Stomach (tissue), 9 donors: ENCODE results near the gene ARHGAP33. TPM values are rescaled to one million over a fixed set of nuclear protein-coding genes. Genes with fewer than 3 reads are reported as not detected.
"Not testable (repeated sequence)": the region's sequence is repeated elsewhere in the genome, so short reads cannot be mapped to it uniquely, and the experiment has no call there.

Experiments
- DNase-seq, 2 donors: peaks; one replicate each; pipeline versions ENCODE4 v3.0.0 to v3.0.0-alpha.2; 2013 to 2019
- H3K27ac ChIP-seq, 5 donors: fragments of 200-600 bp in 4 of 5; sonication (generic) in 4 of 5; one replicate each; pipeline ENCODE4 v1.5.1; 2013 to 2019; ENCODE audit warnings: mild to moderate bottlenecking in 1 of 5, moderate library complexity in 1 of 5
- H3K27me3 ChIP-seq, 3 donors: fragments of 200-600 bp; sonication (generic); one replicate each; pipeline ENCODE4 v1.5.1; 2017 to 2019; ENCODE audit warnings: mixed run types in 1 of 3
- H3K36me3 ChIP-seq, 4 donors: fragments of 200-600 bp; sonication (generic); 1 replicate in 3 of 4; 2 replicates in 1 of 4; pipeline ENCODE4 v1.5.1; 2016 to 2019
- H3K4me1 ChIP-seq, 4 donors: fragments of 200-600 bp; sonication (generic); one replicate each; pipeline ENCODE4 v1.5.1; 2016 to 2019
- H3K4me3 ChIP-seq, 4 donors: fragments of 200-600 bp; sonication (generic) in 3 of 4; one replicate each; pipeline ENCODE4 v1.5.1; 2016 to 2019; ENCODE audit warnings: mild to moderate bottlenecking in 1 of 4
- H3K9me3 ChIP-seq, 4 donors: fragments of 200-600 bp; sonication (generic); one replicate each; pipeline ENCODE4 v1.5.1; 2016 to 2019
- CTCF ChIP-seq, 7 experiments: fragments of 450-650 bp in 4 of 7; fragments of 200-600 bp in 3 of 7; sonication (generic) in 3 of 7; IDR thresholded peaks; one replicate each; pipeline ENCODE4 v1.5.1; 2016 to 2019; ENCODE audit warnings: antibody characterized with exemption in 7 of 7, control low read depth in 2 of 7, mild to moderate bottlenecking in 1 of 7
- EP300 ChIP-seq: sonication (generic); formaldehyde crosslinking; IDR thresholded peaks from one replicate; pipeline ENCODE4 v1.6.1; 2017; ENCODE audit warnings: antibody characterized with exemption
- POLR2A ChIP-seq, 4 donors: fragments of 450-650 bp; IDR thresholded peaks; one replicate each; pipeline ENCODE4 v1.6.1; 2016; ENCODE audit warnings: antibody characterized with exemption in 4 of 4, control low read depth in 2 of 4, mild to moderate bottlenecking in 1 of 4, moderate library complexity in 1 of 4
- POLR2AphosphoS5 ChIP-seq, 3 donors: sonication (generic); formaldehyde crosslinking; IDR thresholded peaks; one replicate each; pipeline ENCODE4 v1.6.1; 2016; ENCODE audit warnings: antibody characterized with exemption in 3 of 3
- WGBS, 5 donors: extraction: QIAGEN DNeasy Blood & Tissue Kit in 3 of 5; methylation state at CpG; one replicate each; pipeline versions ENCODE4 v1.1.5 to v1.1.7; 2013 to 2018; 5-methylcytosine and 5-hydroxymethylcytosine counted together
- intact Hi-C: fragments of 100-400 bp; cut with DNase I; formaldehyde crosslinking; loops from one replicate; pipeline ENCODE4 v1.15.1; 2023; ENCODE audit warnings: low total_unique reads
- polyA plus RNA-seq, 3 donors: library from polyadenylated mRNA; stranded (reverse); fragments of 200-250 nt; gene quantifications; one replicate each; pipeline ENCODE4 v1.2.3, GENCODE V29; 2013
- total RNA-seq, 5 donors: library from RNA; depleted of rRNA; stranded (reverse); fragments of >200 nt; gene quantifications; one replicate each; pipeline versions ENCODE4 v1.1.0 to v1.2.3, GENCODE V29; 2014 to 2016
- donor health status: healthy with polysubstance abuse.
- donor health status: Bipolar disorder and iron deficiency.
- donor health status: healthy.

ARHGAP33 gene
- total and polyA plus RNA-seq, 8 donors = 1.4 to 73.6 (median 12.2) TPM

- Histone ChIP-seq H3K27me3 (peaks cover 0 to 71% (median 30%) of the 10 kb centered on the region in 3 donors), H3K27ac (no peak overlapping the region), H3K36me3 (no peaks in the 10 kb centered on the region), H3K4me1 (no peaks in the 10 kb centered on the region), H3K4me3 (no peak overlapping the region), H3K9me3 (peaks cover 0 to 11% (median 10%) of the 10 kb centered on the region in 4 donors)
- no peak for DNase-seq
- intact Hi-C loops = no loop called here
- no peak for TF ChIP-seq CTCF (IDR thresholded peaks at IDR 0.05)
- no peak for TF ChIP-seq POLR2A (IDR thresholded peaks at IDR 0.05)
- no peak for TF ChIP-seq POLR2AphosphoS5 (IDR thresholded peaks at IDR 0.05)
- TF ChIP-seq EP300 = no peak
- 53 to 62% (median 59%) methylated on average over 7 of the region's 7 CpGs for WGBS, 5 donors
Observed at GRCh38 chr19:35833972-35834371, 58.6 kb downstream of the ARHGAP33 start.

- H3K36me3 ChIP-seq, intact Hi-C loops, DNase-seq, H3K27ac ChIP-seq, H3K4me3 ChIP-seq, H3K4me1 ChIP-seq: not testable (repeated sequence)
- 48 to 64% (median 54%) methylated on average over 11 of the region's 11 CpGs for WGBS, 5 donors
- H3K9me3 ChIP-seq = peaks cover 0 to 15% (median 14%) of the 10 kb centered on the region in 4 donors
- peaks cover 0 to 54% (median 28%) of the 10 kb centered on the region in 3 donors for H3K27me3 ChIP-seq
Observed at GRCh38 chr19:35836096-35836495, 60.7 kb downstream of the ARHGAP33 start.

Other genes starting within 250 kb of the ARHGAP33 start
- not detected for gene SBSN, start 247.3 kb upstream of the ARHGAP33 start, total RNA-seq
- 10 to 100 TPM in 1 of 3 donors, 1 to 10 TPM in 1, not detected in 1; 1.1 to 29.2 TPM for gene SBSN, start 247.3 kb upstream of the ARHGAP33 start, polyA plus RNA-seq
- not detected for gene GAPDHS, start 242.1 kb upstream of the ARHGAP33 start, total RNA-seq
- gene GAPDHS, start 242.1 kb upstream of the ARHGAP33 start, polyA plus RNA-seq = not detected
- 100 to 1,000 TPM in 1 of 5 donors, 10 to 100 TPM in 3, 1 to 10 TPM in 1; 7.0 to 121 (median 57.6) TPM for gene TMEM147, start 229.9 kb upstream of the ARHGAP33 start, total RNA-seq
- gene TMEM147, start 229.9 kb upstream of the ARHGAP33 start, polyA plus RNA-seq = 100 to 1,000 TPM in 1 of 3 donors, 10 to 100 TPM in 2; 63.4 to 131 (median 77.4) TPM
- gene ATP4A, start 211.9 kb upstream of the ARHGAP33 start, total RNA-seq = 100 to 1,000 TPM in 4 of 5 donors, 1 to 10 TPM in 1; 9.8 to 890 (median 236) TPM
- gene ATP4A, start 211.9 kb upstream of the ARHGAP33 start, polyA plus RNA-seq = 100 to 1,000 TPM; 257 to 357 (median 345) TPM
- not detected for gene PMIS2, start 189.4 kb upstream of the ARHGAP33 start, total RNA-seq
- not detected for gene PMIS2, start 189.4 kb upstream of the ARHGAP33 start, polyA plus RNA-seq
- gene HAUS5, start 162.8 kb upstream of the ARHGAP33 start, total RNA-seq = 10 to 100 TPM in 1 of 5 donors, 1 to 10 TPM in 4; 4.1 to 23.2 (median 4.9) TPM
- 10 to 100 TPM in 1 of 3 donors, 1 to 10 TPM in 2; 4.4 to 17.0 (median 5.6) TPM for gene HAUS5, start 162.8 kb upstream of the ARHGAP33 start, polyA plus RNA-seq
- gene RBM42, start 146.5 kb upstream of the ARHGAP33 start, total RNA-seq = 100 to 1,000 TPM in 1 of 5 donors, 10 to 100 TPM in 4; 26.6 to 133 (median 46.9) TPM
- gene RBM42, start 146.5 kb upstream of the ARHGAP33 start, polyA plus RNA-seq = 10 to 100 TPM; 56.5 to 60.8 (median 58.6) TPM
- gene ETV2, start 133.8 kb upstream of the ARHGAP33 start, total RNA-seq = 10 to 100 TPM in 1 of 5 donors, under 1 TPM in 1, not detected in 3; 0.55 to 11.7 TPM
- 1 to 10 TPM; 4.5 to 6.3 (median 6.1) TPM for gene ETV2, start 133.8 kb upstream of the ARHGAP33 start, polyA plus RNA-seq
- 100 to 1,000 TPM; 198 to 680 (median 373) TPM for gene COX6B1, start 127.2 kb upstream of the ARHGAP33 start, total RNA-seq
- gene COX6B1, start 127.2 kb upstream of the ARHGAP33 start, polyA plus RNA-seq = 1,000 to 10,000 TPM; 1,105 to 1,293 (median 1,217) TPM
- not detected for gene UPK1A, start 109.0 kb upstream of the ARHGAP33 start, total RNA-seq
- under 1 TPM in 1 of 3 donors, not detected in 2; 0.08 TPM for gene UPK1A, start 109.0 kb upstream of the ARHGAP33 start, polyA plus RNA-seq
- 1 to 10 TPM in 1 of 5 donors, not detected in 4; 8.2 TPM for gene ZBTB32, start 71.0 kb upstream of the ARHGAP33 start, total RNA-seq
- gene ZBTB32, start 71.0 kb upstream of the ARHGAP33 start, polyA plus RNA-seq = under 1 TPM in 2 of 3 donors, not detected in 1; 0.43 to 0.46 TPM
- gene KMT2B, start 57.6 kb upstream of the ARHGAP33 start, total RNA-seq = 10 to 100 TPM in 4 of 5 donors, 1 to 10 TPM in 1; 8.3 to 92.4 (median 24.9) TPM
- 10 to 100 TPM; 13.9 to 22.6 (median 15.1) TPM for gene KMT2B, start 57.6 kb upstream of the ARHGAP33 start, polyA plus RNA-seq
- gene IGFLR1, start 33.1 kb upstream of the ARHGAP33 start, total RNA-seq = 10 to 100 TPM in 2 of 5 donors, 1 to 10 TPM in 3; 3.6 to 36.8 (median 9.0) TPM
- gene IGFLR1, start 33.1 kb upstream of the ARHGAP33 start, polyA plus RNA-seq = 10 to 100 TPM in 1 of 3 donors, 1 to 10 TPM in 2; 6.4 to 15.6 (median 9.8) TPM
- gene U2AF1L4, start 30.1 kb upstream of the ARHGAP33 start, total RNA-seq = 10 to 100 TPM; 11.4 to 98.0 (median 57.1) TPM
- 10 to 100 TPM; 27.6 to 53.0 (median 44.8) TPM for gene U2AF1L4, start 30.1 kb upstream of the ARHGAP33 start, polyA plus RNA-seq
- gene PSENEN, start 29.9 kb upstream of the ARHGAP33 start, total RNA-seq = 10 to 100 TPM in 3 of 5 donors, 1 to 10 TPM in 1, not detected in 1; 9.3 to 58.0 (median 32.2) TPM
- 100 to 1,000 TPM in 1 of 3 donors, 10 to 100 TPM in 2; 49.2 to 101 (median 51.0) TPM for gene PSENEN, start 29.9 kb upstream of the ARHGAP33 start, polyA plus RNA-seq
- gene LIN37, start 27.0 kb upstream of the ARHGAP33 start, total RNA-seq = 10 to 100 TPM in 3 of 5 donors, 1 to 10 TPM in 2; 2.3 to 26.5 (median 17.9) TPM
- gene LIN37, start 27.0 kb upstream of the ARHGAP33 start, polyA plus RNA-seq = 10 to 100 TPM; 21.5 to 44.9 (median 29.2) TPM
- 100 to 1,000 TPM in 3 of 5 donors, 10 to 100 TPM in 2; 25.0 to 492 (median 209) TPM for gene HSPB6, start 18.5 kb upstream of the ARHGAP33 start, total RNA-seq
- gene HSPB6, start 18.5 kb upstream of the ARHGAP33 start, polyA plus RNA-seq = 10 to 100 TPM; 45.0 to 84.9 (median 71.5) TPM
- 10 to 100 TPM in 4 of 5 donors, 1 to 10 TPM in 1; 5.9 to 61.3 (median 36.5) TPM for gene PROSER3, start 17.4 kb upstream of the ARHGAP33 start, total RNA-seq
- 1 to 10 TPM; 3.6 to 6.7 (median 4.5) TPM for gene PROSER3, start 17.4 kb upstream of the ARHGAP33 start, polyA plus RNA-seq
- gene PRODH2, start 37.3 kb downstream of the ARHGAP33 start, total RNA-seq = not detected
- gene PRODH2, start 37.3 kb downstream of the ARHGAP33 start, polyA plus RNA-seq = under 1 TPM in 1 of 3 donors, not detected in 2; 0.23 TPM
- gene NPHS1, start 76.9 kb downstream of the ARHGAP33 start, total RNA-seq = 10 to 100 TPM in 1 of 5 donors, 1 to 10 TPM in 1, under 1 TPM in 1, not detected in 2; 0.37 to 17.9 (median 5.4) TPM
- gene NPHS1, start 76.9 kb downstream of the ARHGAP33 start, polyA plus RNA-seq = under 1 TPM; 0.10 to 0.61 (median 0.25) TPM
- under 1 TPM in 2 of 5 donors, not detected in 3; 0.43 to 0.73 TPM for gene KIRREL2, start 81.3 kb downstream of the ARHGAP33 start, total RNA-seq
- gene KIRREL2, start 81.3 kb downstream of the ARHGAP33 start, polyA plus RNA-seq = under 1 TPM in 2 of 3 donors, not detected in 1; 0.56 to 0.65 TPM
- gene APLP1, start 93.0 kb downstream of the ARHGAP33 start, total RNA-seq = 10 to 100 TPM in 4 of 5 donors, 1 to 10 TPM in 1; 5.3 to 76.5 (median 18.8) TPM
- 10 to 100 TPM; 12.5 to 31.3 (median 18.1) TPM for gene APLP1, start 93.0 kb downstream of the ARHGAP33 start, polyA plus RNA-seq
- gene NFKBID, start 125.0 kb downstream of the ARHGAP33 start, total RNA-seq = 10 to 100 TPM in 3 of 5 donors, 1 to 10 TPM in 1, not detected in 1; 6.6 to 42.0 (median 17.6) TPM
- 1 to 10 TPM; 2.4 to 7.1 (median 3.3) TPM for gene NFKBID, start 125.0 kb downstream of the ARHGAP33 start, polyA plus RNA-seq
- 10 to 100 TPM in 1 of 5 donors, 1 to 10 TPM in 1, not detected in 3; 5.0 to 12.5 TPM for gene HCST, start 127.0 kb downstream of the ARHGAP33 start, total RNA-seq
- gene HCST, start 127.0 kb downstream of the ARHGAP33 start, polyA plus RNA-seq = 10 to 100 TPM in 1 of 3 donors, 1 to 10 TPM in 2; 8.2 to 11.3 (median 9.2) TPM
- 10 to 100 TPM in 2 of 5 donors, 1 to 10 TPM in 1, not detected in 2; 9.4 to 72.3 (median 14.1) TPM for gene TYROBP, start 132.7 kb downstream of the ARHGAP33 start, total RNA-seq
- gene TYROBP, start 132.7 kb downstream of the ARHGAP33 start, polyA plus RNA-seq = 100 to 1,000 TPM in 1 of 3 donors, 10 to 100 TPM in 2; 38.4 to 106 (median 87.2) TPM
- 10 to 100 TPM in 2 of 5 donors, 1 to 10 TPM in 2, under 1 TPM in 1; 0.73 to 48.1 (median 4.0) TPM for gene LRFN3, start 160.8 kb downstream of the ARHGAP33 start, total RNA-seq
- 1 to 10 TPM; 2.0 to 6.7 (median 2.6) TPM for gene LRFN3, start 160.8 kb downstream of the ARHGAP33 start, polyA plus RNA-seq
- 10 to 100 TPM in 3 of 5 donors, 1 to 10 TPM in 1, not detected in 1; 8.0 to 38.1 (median 21.1) TPM for gene SDHAF1, start 219.6 kb downstream of the ARHGAP33 start, total RNA-seq
- gene SDHAF1, start 219.6 kb downstream of the ARHGAP33 start, polyA plus RNA-seq = 10 to 100 TPM; 19.2 to 31.2 (median 28.3) TPM
- gene SYNE4, start 233.2 kb downstream of the ARHGAP33 start, total RNA-seq = 10 to 100 TPM in 1 of 5 donors, 1 to 10 TPM in 3, not detected in 1; 1.3 to 11.2 (median 5.4) TPM
- 1 to 10 TPM; 3.5 to 5.8 (median 4.6) TPM for gene SYNE4, start 233.2 kb downstream of the ARHGAP33 start, polyA plus RNA-seq
- 100 to 1,000 TPM in 2 of 5 donors, 10 to 100 TPM in 1, 1 to 10 TPM in 2; 8.8 to 187 (median 44.2) TPM for gene ALKBH6, start 238.6 kb downstream of the ARHGAP33 start, total RNA-seq
- gene ALKBH6, start 238.6 kb downstream of the ARHGAP33 start, polyA plus RNA-seq = 10 to 100 TPM in 2 of 3 donors, 1 to 10 TPM in 1; 9.8 to 25.8 (median 13.7) TPM